PC-9 (cell line): ENCODE results near the gene APCDD1. TPM values are rescaled to one million over a fixed set of nuclear protein-coding genes. Genes with fewer than 3 reads are reported as not detected.

Experiments used
- BruUV-seq: library from RNA; stranded (reverse); fragments of 400-500 nt; replicated peaks from 2 replicates; lab custom pipeline; 2021; lab: Mats Ljungman, UMichigan
- CTCF ChIA-PET: fragments of 300-600 bp; sonication (Branson Sonifier 250); formaldehyde crosslinking; loops from one replicate; lab custom pipeline; 2022; ENCODE audit warnings: antibody characterized with exemption; lab: Charles Lee
- POLR2A ChIA-PET: fragments of 300-600 bp; sonication (Branson Sonifier 250); formaldehyde crosslinking; loops from one replicate; lab custom pipeline; 2022; ENCODE audit warnings: antibody characterized with exemption; ENCODE audit not compliant: unreplicated experiment; lab: Charles Lee
- DNase-seq, 2 experiments: peaks; one replicate each; pipeline versions ENCODE4 v3.0.0 to v3.0.0-alpha.2; 2015 to 2022; ENCODE audit warnings: mixed read lengths in 1 of 2
- H2AFZ ChIP-seq: fragments of 200-600 bp; sonication (generic); 2 replicates; pipeline ENCODE4 v1.8.1; 2017; ENCODE audit warnings: antibody characterized with exemption
- H3F3A ChIP-seq: fragments of 200-600 bp; sonication (generic); 2 replicates; pipeline ENCODE4 v1.8.1; 2017; ENCODE audit warnings: antibody characterized with exemption, mild to moderate bottlenecking, low read depth; ENCODE audit not compliant: insufficient read depth
- H3K27ac ChIP-seq: fragments of 200-600 bp; sonication (generic); 2 replicates; pipeline ENCODE4 v1.6.1; 2016; ENCODE audit warnings: mixed run types
- H3K27me3 ChIP-seq: fragments of 200-600 bp; sonication (generic); 2 replicates; pipeline ENCODE4 v1.6.1; 2016; ENCODE audit warnings: low read depth, mixed run types; ENCODE audit not compliant: insufficient read depth
- H3K36me3 ChIP-seq: fragments of 200-600 bp; sonication (generic); 2 replicates; pipeline ENCODE4 v1.6.1; 2016; ENCODE audit warnings: low read depth, mixed run types
- H3K4me1 ChIP-seq: fragments of 200-600 bp; sonication (generic); replicated peaks from 2 replicates; pipeline ENCODE4 v1.6.1; 2016; ENCODE audit warnings: mixed run types; ENCODE audit not compliant: insufficient read depth
- H3K4me2 ChIP-seq: fragments of 200-600 bp; sonication (generic); 2 replicates; pipeline ENCODE4 v1.6.1; 2017; ENCODE audit warnings: mixed run types
- H3K4me3 ChIP-seq: fragments of 200-600 bp; sonication (generic); 2 replicates; pipeline ENCODE4 v1.6.1; 2016; ENCODE audit warnings: mixed run types
- H3K79me2 ChIP-seq: fragments of 200-600 bp; sonication (generic); 2 replicates; pipeline ENCODE4 v1.6.1; 2017; ENCODE audit warnings: low read depth, mixed run types
- H3K9me2 ChIP-seq: fragments of 200-600 bp; sonication (generic); 2 replicates; pipeline ENCODE4 v1.8.1; 2017; ENCODE audit warnings: mild to moderate bottlenecking; ENCODE audit not compliant: insufficient read depth
- H3K9me3 ChIP-seq: fragments of 200-600 bp; sonication (generic); 2 replicates; pipeline ENCODE4 v1.8.1; 2016; ENCODE audit warnings: low read depth; ENCODE audit not compliant: insufficient read depth
- H4K20me1 ChIP-seq: fragments of 200-600 bp; sonication (generic); 2 replicates; pipeline ENCODE4 v1.8.1; 2017; ENCODE audit not compliant: insufficient read depth
- CTCF ChIP-seq: fragments of 200-600 bp; sonication (generic); conservative IDR thresholded peaks from 2 replicates; pipeline ENCODE4 v1.6.1; 2017; ENCODE audit warnings: mixed run types, antibody characterized with exemption, mild to moderate bottlenecking, moderate library complexity
- EZH2 ChIP-seq: fragments of 200-600 bp; sonication (generic); IDR thresholded peaks from 2 replicates; pipeline ENCODE4 v1.8.0; 2017; ENCODE audit warnings: antibody characterized with exemption, low read depth
- intact Hi-C: fragments of 100-400 bp; cut with micrococcal nuclease; formaldehyde crosslinking; loops from one replicate; pipeline ENCODE4 v1.10.0; 2022; ENCODE audit not compliant: unreplicated experiment
- total RNA-seq: library from RNA; stranded (reverse); gene quantifications from 2 replicates; pipeline ENCODE4 v1.2.3, GENCODE V29; 2021

The APCDD1 gene
- total RNA-seq, 1 experiment from 2014 or later = not detected

- H2AFZ ChIP-seq = no peak overlapping the region
- no TSS peak for BruUV-seq
- H3K4me1 ChIP-seq = no peaks in the 10 kb centered on the region; the same call in 1 of the 2 replicates
- DNase-seq = no peak
- intact Hi-C loops = no loop called here
- H3F3A ChIP-seq = no peaks in the 10 kb centered on the region
- H3K9me3 ChIP-seq = no peaks in the 10 kb centered on the region
- TF ChIP-seq EZH2 (no peak), CTCF (no peak)
- no peaks in the 10 kb centered on the region for H4K20me1 ChIP-seq
- H3K9me2 ChIP-seq = no peaks in the 10 kb centered on the region
- CTCF ChIA-PET = no interaction called here
- H3K36me3 ChIP-seq = no peaks in the 10 kb centered on the region
- no peaks in the 10 kb centered on the region for H3K79me2 ChIP-seq
- POLR2A ChIA-PET = no interaction called here
- no peak overlapping the region for H3K4me3 ChIP-seq
- H3K27me3 ChIP-seq = no peaks in the 10 kb centered on the region
- no peak overlapping the region for H3K27ac ChIP-seq
- no peak overlapping the region for H3K4me2 ChIP-seq
Measured at GRCh38 chr18:10456718-10457117, 2.3 kb downstream of the APCDD1 start.

GRCh38 chr18:10457128-10457527 is 2.7 kb downstream of the APCDD1 start:
- H2AFZ ChIP-seq = no peak overlapping the region
- no peaks in the 10 kb centered on the region for H3K36me3 ChIP-seq
- TF ChIP-seq EZH2 (no peak), CTCF (no peak)
- H3K27ac ChIP-seq = no peak overlapping the region
- no TSS peak for BruUV-seq
- intact Hi-C loops = no loop called here
- H4K20me1 ChIP-seq = no peaks in the 10 kb centered on the region
- DNase-seq = no peak
- ChIA-PET CTCF (no interaction called here), POLR2A (no interaction called here)
- no peaks in the 10 kb centered on the region for H3K79me2 ChIP-seq
- H3K9me3 ChIP-seq = no peaks in the 10 kb centered on the region
- H3F3A ChIP-seq = no peaks in the 10 kb centered on the region
- H3K4me3 ChIP-seq = no peak overlapping the region
- H3K27me3 ChIP-seq = no peaks in the 10 kb centered on the region
- H3K9me2 ChIP-seq = no peaks in the 10 kb centered on the region
- no peak overlapping the region for H3K4me2 ChIP-seq
- no peaks in the 10 kb centered on the region; the same call in 1 of the 2 replicates for H3K4me1 ChIP-seq

- no peak overlapping the region for H3K4me2 ChIP-seq
- H3K27me3 ChIP-seq = no peaks in the 10 kb centered on the region
- no peaks in the 10 kb centered on the region for H3F3A ChIP-seq
- no peaks in the 10 kb centered on the region; the same call in 1 of the 2 replicates for H3K4me1 ChIP-seq
- ChIA-PET CTCF (no interaction called here), POLR2A (no interaction called here)
- DNase-seq = no peak
- H2AFZ ChIP-seq = no peak overlapping the region
- H3K9me3 ChIP-seq = no peaks in the 10 kb centered on the region
- no peaks in the 10 kb centered on the region for H3K9me2 ChIP-seq
- TF ChIP-seq CTCF (no peak), EZH2 (no peak)
- H3K36me3 ChIP-seq = no peaks in the 10 kb centered on the region
- H3K4me3 ChIP-seq = no peak overlapping the region
- no peaks in the 10 kb centered on the region for H4K20me1 ChIP-seq
- no peak overlapping the region for H3K27ac ChIP-seq
- no peaks in the 10 kb centered on the region for H3K79me2 ChIP-seq
- intact Hi-C loops = no loop called here
- BruUV-seq = no TSS peak
Measured at GRCh38 chr18:10457767-10458166, 3.3 kb downstream of the APCDD1 start.
